DOHH2 (cell line): ENCODE results near the gene SPSB1.

Experiments used
- H3F3A ChIP-seq: fragments of 200-600 bp; sonication (generic), shearing (Covaris generic); 2 replicates; pipeline ENCODE4 v1.6.0; 2016; ENCODE audit warnings: antibody characterized with exemption, mild to moderate bottlenecking; ENCODE audit not compliant: control insufficient read depth, insufficient read depth
- H3K27ac ChIP-seq: fragments of 200-600 bp; sonication (generic); 2 replicates; pipeline ENCODE4 v1.5.1; 2014; ENCODE audit warnings: low read depth, mild to moderate bottlenecking, low read length, moderate library complexity
- H3K27me3 ChIP-seq: fragments of 200-600 bp; sonication (generic); 2 replicates; pipeline ENCODE4 v1.6.1; 2014; ENCODE audit warnings: mild to moderate bottlenecking, low read length, mixed read lengths; ENCODE audit not compliant: control insufficient read depth
- H3K36me3 ChIP-seq: fragments of 200-600 bp; sonication (generic); 2 replicates; pipeline ENCODE4 v1.6.1; 2014; ENCODE audit warnings: mild to moderate bottlenecking, low read length, moderate library complexity, mixed read lengths; ENCODE audit not compliant: control insufficient read depth
- H3K4me1 ChIP-seq: fragments of 200-600 bp; sonication (generic); 2 replicates; pipeline ENCODE4 v1.6.1; 2014; ENCODE audit warnings: mild to moderate bottlenecking, low read length, mixed read lengths; ENCODE audit not compliant: control insufficient read depth
- H3K4me2 ChIP-seq: fragments of 200-600 bp; sonication (generic); 2 replicates; pipeline ENCODE4 v1.6.0; 2014; ENCODE audit warnings: mild to moderate bottlenecking, low read length, moderate library complexity
- H3K4me3 ChIP-seq: fragments of 200-600 bp; sonication (generic); 2 replicates; pipeline ENCODE4 v1.5.1; 2014; ENCODE audit warnings: mild to moderate bottlenecking, low read length, mixed read lengths
- H3K79me2 ChIP-seq: fragments of 200-600 bp; sonication (generic); 2 replicates; pipeline ENCODE4 v1.6.1; 2014; ENCODE audit warnings: mild to moderate bottlenecking, low read length, mixed read lengths; ENCODE audit not compliant: control insufficient read depth
- H3K9me2 ChIP-seq: fragments of 200-600 bp; sonication (generic); replicated peaks from 2 replicates; pipeline ENCODE4 v1.6.1; 2014; ENCODE audit warnings: mild to moderate bottlenecking, low read length, mixed read lengths; ENCODE audit not compliant: control insufficient read depth
- H3K9me3 ChIP-seq: fragments of 200-600 bp; sonication (generic); 2 replicates; pipeline ENCODE4 v1.6.1; 2014; ENCODE audit warnings: antibody characterized with exemption, low read length, mixed read lengths; ENCODE audit not compliant: control insufficient read depth, insufficient read depth
- H4K20me1 ChIP-seq: fragments of 200-600 bp; sonication (generic); 2 replicates; pipeline ENCODE4 v1.6.0; 2014; ENCODE audit warnings: low read depth, mild to moderate bottlenecking, antibody characterized with exemption, low read length, moderate library complexity; ENCODE audit not compliant: control insufficient read depth, insufficient read depth
- EZH2phosphoT487 ChIP-seq: fragments of 200-600 bp; sonication (generic); IDR thresholded peaks from 2 replicates; pipeline ENCODE4 v1.6.1; 2017; ENCODE audit warnings: borderline replicate concordance, mild to moderate bottlenecking, antibody characterized with exemption, low read length, moderate library complexity, mixed read lengths
- TF ChIP-seq, protein P1 (sequence below): fragments of 200-600 bp; sonication (generic); IDR thresholded peaks from one replicate; pipeline ENCODE4 v1.5.1; 2014; ENCODE audit warnings: antibody characterized with exemption, mild to moderate bottlenecking, low read depth, low read length; ENCODE audit not compliant: poor library complexity, severe bottlenecking

The SPSB1 gene

DNA sequence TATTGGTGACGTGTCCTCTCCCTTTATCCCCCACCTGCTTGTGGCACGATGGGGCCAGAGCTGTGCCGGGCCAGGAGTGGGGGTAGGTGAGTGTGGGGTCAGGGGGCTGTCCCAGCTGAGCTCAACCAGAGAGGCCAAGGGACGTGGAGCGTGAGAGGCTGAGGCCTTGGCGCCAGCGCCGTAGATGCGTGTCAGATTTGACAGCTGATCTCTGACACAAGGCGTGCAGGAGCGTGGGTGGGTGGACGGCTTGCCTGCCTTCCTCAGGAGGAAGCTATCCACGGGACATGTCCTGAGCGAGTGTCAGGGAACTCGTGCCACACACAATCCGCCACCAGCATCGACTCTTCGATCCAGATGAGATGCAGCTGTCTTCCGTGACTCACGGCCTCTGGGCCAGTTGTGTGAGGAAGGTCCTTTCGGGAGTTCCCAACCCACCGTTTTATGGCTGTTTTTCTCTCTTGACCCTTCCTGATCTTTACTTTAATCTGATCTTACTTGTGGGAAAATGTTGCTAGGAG lies 56.7 kb downstream of the SPSB1 start:
- Histone ChIP-seq H3K27me3 (no peaks in the 10 kb centered on the region), H3F3A (no peaks in the 10 kb centered on the region), H3K27ac (no peak overlapping the region), H3K36me3 (no peaks in the 10 kb centered on the region), H3K79me2 (0 out of 2 replicates have a peak, but pooled peaks cover 10% of the 10 kb centered on the region), H3K9me2 (no peaks in the 10 kb centered on the region), H3K4me3 (no peak overlapping the region), H3K4me2 (no peak overlapping the region), H3K4me1 (peaks cover 22% of the 10 kb centered on the region), H4K20me1 (no peaks in the 10 kb centered on the region), H3K9me3 (no peaks in the 10 kb centered on the region)
- TF ChIP-seq EZH2phosphoT487 = no peak
- TF ChIP-seq, protein P1, sequence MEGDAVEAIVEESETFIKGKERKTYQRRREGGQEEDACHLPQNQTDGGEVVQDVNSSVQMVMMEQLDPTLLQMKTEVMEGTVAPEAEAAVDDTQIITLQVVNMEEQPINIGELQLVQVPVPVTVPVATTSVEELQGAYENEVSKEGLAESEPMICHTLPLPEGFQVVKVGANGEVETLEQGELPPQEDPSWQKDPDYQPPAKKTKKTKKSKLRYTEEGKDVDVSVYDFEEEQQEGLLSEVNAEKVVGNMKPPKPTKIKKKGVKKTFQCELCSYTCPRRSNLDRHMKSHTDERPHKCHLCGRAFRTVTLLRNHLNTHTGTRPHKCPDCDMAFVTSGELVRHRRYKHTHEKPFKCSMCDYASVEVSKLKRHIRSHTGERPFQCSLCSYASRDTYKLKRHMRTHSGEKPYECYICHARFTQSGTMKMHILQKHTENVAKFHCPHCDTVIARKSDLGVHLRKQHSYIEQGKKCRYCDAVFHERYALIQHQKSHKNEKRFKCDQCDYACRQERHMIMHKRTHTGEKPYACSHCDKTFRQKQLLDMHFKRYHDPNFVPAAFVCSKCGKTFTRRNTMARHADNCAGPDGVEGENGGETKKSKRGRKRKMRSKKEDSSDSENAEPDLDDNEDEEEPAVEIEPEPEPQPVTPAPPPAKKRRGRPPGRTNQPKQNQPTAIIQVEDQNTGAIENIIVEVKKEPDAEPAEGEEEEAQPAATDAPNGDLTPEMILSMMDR = no peak

DNA sequence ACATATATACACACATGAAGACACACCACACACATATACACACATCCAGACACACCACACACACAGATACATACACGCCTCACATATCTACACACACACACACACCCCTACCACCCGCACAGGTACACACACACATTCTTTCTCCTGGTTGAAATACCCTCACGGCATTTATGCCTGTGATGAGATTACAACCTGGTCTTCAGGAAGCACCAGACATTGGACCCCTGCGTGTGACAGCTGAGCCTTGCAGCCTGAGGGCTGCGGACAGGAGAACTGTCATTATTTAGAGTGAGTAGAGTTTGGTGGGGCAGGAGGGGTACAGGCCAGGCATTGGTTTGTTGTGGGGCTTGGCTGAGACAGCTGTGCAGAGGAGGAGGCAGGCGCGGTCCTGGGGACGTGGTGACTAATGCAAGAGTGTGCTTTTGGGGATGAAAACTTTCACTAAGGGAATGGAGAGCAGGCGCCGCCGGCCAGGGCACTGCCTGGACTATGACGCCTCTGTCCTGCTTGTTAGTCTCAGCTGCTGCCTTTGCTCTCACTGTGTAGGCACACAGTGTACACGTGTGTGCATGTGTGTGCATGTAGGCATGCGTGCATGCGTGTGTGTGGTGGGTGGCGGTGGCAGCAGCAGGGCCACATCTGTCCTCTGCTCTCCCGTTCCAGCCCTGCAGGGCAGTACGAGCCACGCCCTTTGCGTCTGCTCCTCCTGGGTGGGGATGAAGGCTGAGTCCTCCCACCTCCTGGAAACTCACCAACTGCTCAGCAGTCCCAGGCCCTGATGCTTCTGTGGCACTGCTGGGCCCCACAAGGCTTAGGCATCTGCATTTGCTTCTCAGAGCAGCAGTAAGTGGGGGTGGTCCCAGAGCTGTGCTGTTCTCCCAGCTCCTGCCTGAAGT lies 57.6 kb downstream of the SPSB1 start:
- Histone ChIP-seq H3K4me3 (no peak overlapping the region), H3F3A (no peaks in the 10 kb centered on the region), H3K36me3 (no peaks in the 10 kb centered on the region), H4K20me1 (no peaks in the 10 kb centered on the region), H3K79me2 (0 out of 2 replicates have a peak, but pooled peaks cover 8% of the 10 kb centered on the region), H3K9me2 (no peaks in the 10 kb centered on the region), H3K4me2 (no peak overlapping the region), H3K27me3 (no peaks in the 10 kb centered on the region), H3K9me3 (no peaks in the 10 kb centered on the region), H3K27ac (no peak overlapping the region), H3K4me1 (peaks cover 15% of the 10 kb centered on the region)
- TF ChIP-seq, protein P1 = no peak
- no peak for TF ChIP-seq EZH2phosphoT487

DNA sequence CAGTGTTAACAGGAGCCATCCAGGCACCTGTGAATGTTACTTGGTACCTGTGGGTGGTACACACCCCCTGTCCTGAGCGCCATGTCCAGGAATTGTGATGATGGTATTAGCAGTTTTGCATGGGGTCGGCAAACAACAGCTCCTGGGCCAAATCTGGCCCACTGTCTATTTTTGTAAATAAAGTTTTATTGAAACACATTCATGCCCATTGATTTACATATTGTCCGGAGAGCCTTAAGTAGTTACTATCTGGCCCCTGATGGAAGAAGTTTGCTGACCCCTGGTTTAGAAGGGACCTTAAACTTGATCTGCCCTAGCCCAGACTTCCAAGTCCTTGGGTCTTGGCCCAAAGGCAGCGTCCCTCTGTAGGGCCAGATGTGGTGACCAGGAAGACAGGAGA lies 58.3 kb downstream of the SPSB1 start:
- no peaks in the 10 kb centered on the region for H3K9me2 ChIP-seq
- no peak overlapping the region for H3K4me2 ChIP-seq
- peaks cover 11% of the 10 kb centered on the region for H3K4me1 ChIP-seq
- TF ChIP-seq, protein P1 = no peak
- TF ChIP-seq EZH2phosphoT487 = no peak
- H3K9me3 ChIP-seq = no peaks in the 10 kb centered on the region
- H4K20me1 ChIP-seq = no peaks in the 10 kb centered on the region
- H3K27me3 ChIP-seq = no peaks in the 10 kb centered on the region
- no peaks in the 10 kb centered on the region for H3F3A ChIP-seq
- no peak overlapping the region for H3K27ac ChIP-seq
- H3K36me3 ChIP-seq = peaks cover 3% of the 10 kb centered on the region; the same call in 1 of the 2 replicates
- 0 out of 2 replicates have a peak, but pooled peaks cover 6% of the 10 kb centered on the region for H3K79me2 ChIP-seq
- H3K4me3 ChIP-seq = no peak overlapping the region
